ENCODE results near the gene ALLC.
"Not testable (repeated sequence)": the region's sequence is repeated elsewhere in the genome, so short reads cannot be mapped to it uniquely, and the experiment has no call there.

The ALLC gene

GRCh38 chr2:3657881-3658280 is at the start of gene ALLC:
TSS of gene ALLC (plus strand) at chr2:3658200. CDS start at chr2:3671158, 12,958 bp downstream.
- no peak for TF ChIP-seq CTCF (IDR thresholded peaks at IDR 0.05; ENCODE audit: low read depth, low read length, missing control alignments)
- DNase-seq (ENCODE audit: low read depth): no peak
- H3K4me3 ChIP-seq (ENCODE audit: low read depth, low read length): no peak within 1 kb of the TSS

- no peak overlapping the region for H3K4me3 ChIP-seq (ENCODE audit: low read depth, low read length)
- no peak for DNase-seq (ENCODE audit: low read depth)
- no peak for TF ChIP-seq CTCF (IDR thresholded peaks at IDR 0.05; ENCODE audit: low read depth, low read length, missing control alignments)
These were observed 49.4 kb upstream of the ALLC start for GRCh38 chr2:3608373-3609278.

GRCh38 chr2:3609279-3609673 is 48.7 kb upstream of the ALLC start:
- not testable (repeated sequence) for H3K4me3 ChIP-seq (ENCODE audit: low read depth, low read length); DNase-seq (ENCODE audit: low read depth)

- H3K4me3 ChIP-seq (ENCODE audit: low read depth, low read length): no peak overlapping the region
- no peak for DNase-seq (ENCODE audit: low read depth)
- TF ChIP-seq CTCF (IDR thresholded peaks at IDR 0.05; ENCODE audit: low read depth, low read length, missing control alignments): no peak
These were observed 47.6 kb upstream of the ALLC start for GRCh38 chr2:3610415-3610814.

- H3K4me3 ChIP-seq (ENCODE audit: low read depth, low read length): no peak overlapping the region
- TF ChIP-seq CTCF (IDR thresholded peaks at IDR 0.05; ENCODE audit: low read depth, low read length, missing control alignments): no peak
- no peak for DNase-seq (ENCODE audit: low read depth)
These were observed 47.0 kb upstream of the ALLC start for GRCh38 chr2:3610881-3611505.

GRCh38 chr2:3611589-3611988 is 46.4 kb upstream of the ALLC start:
- no peak for TF ChIP-seq CTCF (IDR thresholded peaks at IDR 0.05; ENCODE audit: low read depth, low read length, missing control alignments)
- no peak overlapping the region for H3K4me3 ChIP-seq (ENCODE audit: low read depth, low read length)
- no peak for DNase-seq (ENCODE audit: low read depth)

GRCh38 chr2:3612639-3613523 is 45.1 kb upstream of the ALLC start:
- H3K4me3 ChIP-seq (ENCODE audit: low read depth, low read length): no peak overlapping the region
- no peak for TF ChIP-seq CTCF (IDR thresholded peaks at IDR 0.05; ENCODE audit: low read depth, low read length, missing control alignments)
- no peak for DNase-seq (ENCODE audit: low read depth)
